CD4-positive, alpha-beta T cell treated with Interleukin-12 subunit alpha and Interleukin-12 subunit beta, for 1 hour (primary cell): ENCODE data around the gene ABI1.
A peak's percentile ranks its signal among the peaks of the same experiment; 100 is the strongest.

Experiments
- DNase-seq: peaks from one replicate; pipeline ENCODE4 v3.0.0-alpha.2; 2020

The ABI1 gene

DNA sequence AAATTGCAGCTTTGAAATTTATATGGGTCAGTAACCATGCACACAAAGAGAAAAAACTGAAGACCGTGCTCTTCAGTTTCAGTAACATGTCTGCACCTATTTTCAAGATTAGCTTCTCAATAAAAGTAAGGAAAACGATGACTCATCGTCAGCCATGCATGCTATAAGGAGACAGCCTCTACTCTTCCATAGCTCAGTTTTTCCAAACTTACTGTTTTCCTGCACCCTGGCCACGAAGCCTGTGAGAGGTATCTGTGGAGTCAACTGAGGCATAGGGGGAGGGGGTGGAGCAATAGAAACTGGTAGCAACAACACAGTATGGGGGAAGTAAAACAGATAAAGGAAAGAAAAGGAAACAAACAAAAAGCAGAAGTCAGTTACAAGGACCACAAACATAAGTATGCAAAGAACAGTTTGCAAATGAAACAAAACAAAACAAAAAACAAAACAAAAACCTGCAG lies 105.3 kb downstream of the ABI1 start:
- no peak for DNase-seq

DNA sequence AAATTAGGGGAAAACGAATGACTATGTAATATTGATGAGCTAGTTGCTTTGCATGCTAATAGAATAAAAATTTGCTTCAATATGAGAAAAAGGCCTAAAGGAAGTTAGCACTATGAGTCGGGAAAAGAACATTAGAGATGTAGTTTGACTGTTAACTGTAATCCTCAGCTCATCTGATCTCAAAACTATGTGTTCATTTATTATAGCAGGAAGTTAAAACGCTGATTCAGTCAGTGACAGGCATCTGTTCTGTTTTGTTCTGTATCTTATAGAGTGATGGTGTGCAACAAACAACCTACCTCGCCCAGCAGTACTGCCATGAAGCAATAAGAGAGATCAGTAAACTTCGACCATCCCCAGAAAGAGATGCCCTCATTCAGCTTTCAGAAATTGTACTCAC lies 114.7 kb downstream of the ABI1 start:
- DNase-seq: no peak

DNA sequence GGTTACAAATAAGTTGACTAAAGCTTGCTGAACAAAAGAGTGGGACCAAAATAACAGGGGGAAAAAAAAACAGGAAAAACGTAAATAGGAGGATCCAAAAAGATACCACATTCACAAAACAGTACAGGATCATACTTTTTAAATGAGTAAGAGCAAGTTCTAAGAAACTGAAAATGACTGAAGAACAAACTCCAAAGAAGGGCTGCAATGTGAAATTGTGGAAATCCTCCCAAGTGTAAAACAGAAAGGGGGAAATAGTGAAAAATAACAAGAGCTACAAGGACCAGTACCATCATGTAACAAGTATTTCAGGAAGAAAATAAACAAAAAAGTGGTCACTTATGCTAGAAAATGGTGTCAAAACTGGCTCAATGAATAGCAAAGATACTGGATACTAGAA lies 116.9 kb downstream of the ABI1 start:
- DNase-seq: no peak

DNA sequence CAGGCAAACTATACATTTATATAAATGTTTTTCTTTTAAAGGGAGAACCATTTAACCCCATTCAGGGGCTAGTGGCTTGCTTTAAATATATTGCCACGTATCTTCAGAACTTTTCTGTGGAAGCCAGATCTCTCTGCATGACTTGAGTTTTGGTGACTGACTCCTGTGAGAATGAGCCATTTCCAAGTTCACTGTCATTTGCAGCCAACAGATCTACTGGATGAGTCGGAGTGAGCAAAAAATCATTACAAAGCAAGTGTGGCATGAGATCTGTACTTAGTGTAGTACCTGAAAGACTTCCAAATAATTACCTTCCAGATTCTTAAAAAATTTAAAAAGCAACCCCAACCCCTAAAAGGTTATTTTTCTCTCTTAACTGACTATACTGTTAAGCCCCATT lies 117.7 kb downstream of the ABI1 start:
- no peak for DNase-seq

DNA sequence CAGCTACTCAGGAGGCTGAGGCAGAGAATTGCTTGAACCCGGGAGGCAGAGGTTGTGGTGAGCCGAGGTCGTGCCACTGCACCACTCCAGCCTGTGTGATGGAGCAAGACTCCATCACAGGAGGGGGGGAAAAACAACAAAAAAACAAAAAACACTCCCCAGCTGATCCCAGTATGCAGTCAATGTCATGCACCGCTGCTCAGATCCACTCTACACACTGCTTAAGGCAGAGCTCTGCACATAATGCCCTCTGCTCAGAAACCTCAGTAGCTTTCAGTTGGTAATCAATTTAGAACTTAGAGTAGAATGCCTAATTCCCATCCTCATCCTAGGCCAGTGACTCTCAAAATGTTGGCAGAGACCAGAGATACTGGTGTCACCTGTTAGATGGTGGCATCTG lies 119.4 kb downstream of the ABI1 start:
- no peak for DNase-seq

DNA sequence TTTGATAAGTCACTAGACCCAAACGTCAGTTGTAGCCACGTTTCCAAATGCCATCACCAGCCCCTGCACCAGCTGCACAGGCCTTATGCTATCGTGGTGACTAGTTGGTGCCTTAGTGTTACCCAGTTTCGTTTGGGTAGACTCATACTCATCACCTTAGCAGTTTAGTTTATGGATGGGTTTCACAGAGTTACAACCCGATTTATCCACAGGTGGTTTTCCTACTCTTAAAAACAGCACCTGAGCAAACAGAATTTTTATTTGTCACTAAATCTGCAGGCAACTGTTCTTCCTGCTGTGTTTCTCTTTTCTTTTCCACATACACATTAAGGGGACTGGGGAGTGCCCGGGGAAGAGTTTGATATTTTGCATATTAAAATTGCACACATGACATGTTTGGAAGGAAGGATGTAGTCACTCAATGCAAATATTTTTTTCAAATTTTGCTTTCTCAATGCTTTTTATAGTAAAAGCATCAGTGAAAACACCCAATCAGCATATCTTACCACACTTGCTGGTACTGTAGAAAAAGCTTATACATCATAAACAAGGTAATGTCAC lies 121.6 kb downstream of the ABI1 start:
- DNase-seq: peak; percentile 3

DNA sequence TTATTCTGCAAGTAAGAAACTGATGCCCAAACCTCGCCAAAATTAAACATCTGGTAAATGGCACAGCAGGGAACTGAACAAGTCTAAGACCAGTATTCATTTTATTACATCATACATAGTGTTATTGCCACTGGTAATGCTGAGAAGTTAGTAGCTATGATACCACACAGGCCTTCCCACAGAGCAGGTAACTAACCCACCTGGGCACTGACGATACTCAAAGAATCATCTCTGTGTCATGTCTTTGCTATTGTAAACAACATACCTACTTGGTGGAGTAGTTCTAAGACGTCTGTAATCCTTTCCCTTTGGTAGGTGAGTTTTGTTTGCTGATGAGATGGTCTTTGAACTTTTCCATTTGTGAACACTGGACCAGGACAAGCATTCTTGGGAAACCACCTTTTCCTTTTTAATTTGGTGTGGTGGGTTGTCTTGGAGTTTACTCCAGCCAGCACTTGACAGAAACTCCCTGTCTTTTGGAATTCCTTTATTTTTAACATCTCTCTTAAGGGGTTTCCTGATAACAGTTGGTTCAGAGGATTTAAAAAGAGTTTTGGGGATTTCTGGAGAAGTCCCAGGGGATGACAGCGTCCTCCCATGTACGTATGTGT lies 122.4 kb downstream of the ABI1 start:
- no peak for DNase-seq

DNA sequence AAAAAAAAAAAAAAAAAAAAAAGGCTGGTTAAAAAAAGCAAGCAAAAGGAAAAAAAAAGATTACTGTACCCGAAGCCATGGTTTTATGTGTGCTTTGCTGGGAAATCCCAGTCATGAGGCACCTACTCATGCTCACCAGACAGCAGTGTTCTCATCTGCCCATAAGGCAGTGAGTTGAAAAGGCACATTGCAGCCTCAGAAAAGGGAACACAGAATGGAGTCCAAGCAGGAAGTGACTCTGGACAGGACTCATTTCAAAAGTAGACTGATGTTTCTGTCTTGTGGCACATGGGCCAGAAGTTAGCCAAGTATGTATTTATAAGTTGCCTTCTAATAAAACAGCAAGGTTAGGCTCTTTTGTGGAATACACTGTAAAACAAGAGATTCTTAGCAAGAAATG lies 123.0 kb downstream of the ABI1 start:
- peak; percentile 23 for DNase-seq

DNA sequence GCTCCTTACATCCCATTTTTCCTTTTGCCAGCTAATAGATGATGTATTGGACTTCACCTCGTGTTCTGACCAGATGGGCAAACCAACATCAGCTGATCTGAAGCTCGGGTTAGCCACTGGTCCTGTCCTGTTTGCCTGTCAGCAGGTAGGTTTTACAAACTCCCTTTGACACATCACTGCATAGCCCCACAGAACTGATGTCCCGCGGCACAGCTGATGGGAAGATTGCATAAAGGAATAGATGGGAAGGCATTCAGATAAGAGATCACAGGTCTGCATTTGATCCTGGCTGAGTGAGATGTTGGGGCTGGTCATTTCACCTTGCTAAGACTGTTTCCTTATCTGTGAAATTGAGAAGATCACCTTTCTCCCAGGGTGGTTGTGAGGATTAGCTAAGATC lies 125.3 kb downstream of the ABI1 start:
- no peak for DNase-seq

DNA sequence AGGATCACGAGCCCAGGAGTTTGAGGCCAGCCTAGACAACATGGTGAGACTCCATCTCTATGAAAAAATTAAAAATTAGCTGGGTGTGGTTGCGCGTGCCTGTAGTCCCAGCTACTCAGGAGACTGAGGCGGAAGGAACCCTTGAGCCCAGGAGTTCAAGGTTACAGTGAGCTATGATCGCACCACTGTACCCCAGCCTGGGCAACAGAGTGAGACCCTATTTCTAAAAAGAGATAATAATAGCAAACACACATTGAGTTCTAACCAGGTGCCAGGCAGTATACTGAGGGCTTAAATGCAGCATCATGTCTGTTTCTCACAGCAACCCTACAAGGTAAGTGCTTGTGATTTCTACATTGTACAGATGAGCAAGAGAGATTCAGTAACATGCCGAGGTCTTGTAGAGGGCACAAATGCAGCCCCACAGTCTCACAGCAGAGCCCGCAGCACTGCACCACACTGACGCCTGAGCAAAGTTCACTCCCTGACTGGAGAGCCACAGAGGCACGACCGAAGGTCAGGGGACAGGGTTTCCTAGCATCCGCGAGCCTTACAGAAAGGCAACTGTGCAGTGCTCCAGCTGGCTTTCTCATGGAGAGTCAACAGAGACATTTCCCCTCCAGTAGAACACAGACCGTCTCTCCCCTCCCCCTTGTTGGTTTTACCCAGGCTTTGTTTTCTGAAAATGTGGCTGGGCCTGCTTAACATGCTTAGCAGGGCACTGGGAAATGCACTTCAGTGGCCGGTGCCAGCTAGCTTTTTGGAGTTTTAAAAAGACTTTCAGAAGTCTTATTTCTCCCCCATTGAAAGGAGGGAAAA lies 126.8 kb downstream of the ABI1 start:
- no peak for DNase-seq

DNA sequence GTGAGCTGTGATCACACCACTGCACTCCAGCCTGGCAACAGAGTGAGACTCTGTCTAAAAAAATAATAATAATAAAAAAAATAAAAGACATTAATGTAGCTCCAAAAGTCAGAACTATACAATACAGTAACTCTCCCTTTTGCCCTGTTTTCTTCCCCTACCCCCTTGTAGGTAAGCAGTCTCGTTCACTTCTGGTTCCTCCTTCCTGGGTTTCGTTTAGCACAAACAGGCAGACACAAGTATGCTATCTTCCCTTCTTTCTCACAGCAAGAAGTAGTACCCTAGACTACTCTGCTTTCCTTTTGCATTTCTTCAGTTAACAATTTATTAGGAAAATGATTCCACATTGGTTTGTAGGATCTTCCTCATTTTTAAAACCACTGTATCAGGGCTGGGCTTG lies 130.2 kb downstream of the ABI1 start:
- no peak for DNase-seq

DNA sequence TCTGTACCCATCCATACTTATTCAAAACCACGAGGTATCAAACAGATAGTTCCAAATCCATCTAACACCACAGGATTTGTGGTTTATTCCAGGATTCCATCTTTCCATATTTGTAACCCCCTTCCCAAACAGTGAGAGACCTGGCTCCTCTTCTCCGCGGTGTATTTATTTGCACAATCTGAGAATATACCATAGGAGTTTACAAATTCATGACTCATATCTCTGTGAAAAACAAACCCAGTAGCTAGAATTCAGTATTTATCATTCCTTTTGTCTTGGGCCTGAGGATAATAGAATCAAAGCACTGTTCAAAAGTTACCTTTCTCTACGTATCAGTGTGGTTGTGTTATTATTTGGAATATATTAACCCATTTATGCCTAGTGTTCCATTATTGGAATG lies 131.4 kb downstream of the ABI1 start:
- DNase-seq: no peak

DNA sequence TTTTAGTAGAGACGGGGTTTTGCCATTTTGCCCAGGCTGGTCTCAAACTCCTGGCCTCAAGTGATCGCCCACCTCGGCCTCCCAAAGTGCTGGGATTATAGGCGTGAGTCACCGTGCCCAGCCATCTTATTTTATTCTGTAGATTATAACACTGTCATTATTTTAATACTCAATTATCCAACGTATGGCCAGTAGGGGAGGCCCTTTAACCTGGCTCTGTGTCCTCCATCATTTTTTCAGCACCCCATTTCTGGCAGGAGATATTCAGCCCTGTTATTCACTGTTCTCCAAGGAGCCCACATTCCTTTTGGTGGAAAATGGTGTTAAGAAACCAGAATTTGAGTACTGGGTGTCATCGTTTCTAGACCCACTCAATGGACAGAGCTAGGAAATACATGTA lies 131.8 kb downstream of the ABI1 start:
- no peak for DNase-seq

DNA sequence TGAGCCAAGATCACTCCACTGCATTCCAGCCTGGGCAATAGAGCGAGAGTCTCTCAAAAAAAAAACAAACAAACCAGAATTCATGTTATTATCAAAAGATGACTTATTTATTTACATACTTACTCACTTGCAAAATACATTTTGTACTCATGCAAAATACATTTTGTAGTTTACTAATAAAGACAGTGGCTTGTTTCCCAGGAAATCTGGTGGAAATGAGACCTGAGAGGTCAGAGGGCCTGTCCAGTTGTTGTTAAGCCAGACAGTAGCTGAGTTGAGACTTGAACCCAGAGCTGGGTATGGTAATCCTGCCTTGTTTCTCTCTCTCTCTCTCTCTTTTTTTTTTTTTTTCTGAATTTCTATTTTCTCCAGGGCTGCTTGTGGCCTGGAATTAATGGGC lies 133.8 kb downstream of the ABI1 start:
- DNase-seq: no peak

DNA sequence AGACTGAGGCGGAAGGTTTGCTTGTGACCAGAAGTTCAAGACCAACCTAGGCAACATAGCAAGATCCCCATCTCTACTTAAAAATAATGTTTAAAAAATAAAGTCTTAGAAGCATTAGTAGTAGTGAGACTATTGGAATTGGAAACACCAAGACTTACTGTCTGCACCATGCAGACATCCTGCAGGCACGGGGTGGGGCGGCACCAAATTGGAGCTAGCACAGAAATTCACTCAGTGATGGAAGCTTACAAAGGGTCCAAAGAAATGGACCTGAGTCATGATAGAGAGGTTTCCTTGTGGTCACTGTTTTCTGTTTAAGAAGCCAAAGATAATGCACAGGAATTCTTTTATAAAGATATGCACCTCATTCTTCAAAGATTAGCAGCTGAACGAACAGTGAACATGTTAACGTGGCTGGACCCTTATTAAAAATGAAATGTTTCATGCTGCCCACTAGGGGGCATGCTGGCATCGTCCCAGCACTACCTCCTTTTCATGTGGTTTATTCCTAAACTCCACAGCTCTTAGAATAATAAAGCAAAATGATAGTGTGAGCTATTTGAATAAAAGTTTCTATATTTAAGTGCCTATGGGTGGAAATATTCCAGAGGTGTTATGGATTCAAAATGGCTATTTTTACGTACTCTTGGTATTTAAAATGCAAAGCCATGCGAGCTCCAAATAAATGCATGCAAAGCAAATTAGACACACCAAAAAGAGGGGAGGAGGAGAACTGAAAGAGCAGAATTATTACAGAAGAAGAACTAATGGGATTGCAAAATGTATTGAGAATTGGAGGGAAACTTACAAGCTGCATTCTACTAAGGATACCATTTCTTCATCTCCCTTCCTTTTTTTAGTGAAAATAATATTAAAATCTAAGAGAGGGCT lies 134.7 kb downstream of the ABI1 start:
- DNase-seq: peak; percentile 61

DNA sequence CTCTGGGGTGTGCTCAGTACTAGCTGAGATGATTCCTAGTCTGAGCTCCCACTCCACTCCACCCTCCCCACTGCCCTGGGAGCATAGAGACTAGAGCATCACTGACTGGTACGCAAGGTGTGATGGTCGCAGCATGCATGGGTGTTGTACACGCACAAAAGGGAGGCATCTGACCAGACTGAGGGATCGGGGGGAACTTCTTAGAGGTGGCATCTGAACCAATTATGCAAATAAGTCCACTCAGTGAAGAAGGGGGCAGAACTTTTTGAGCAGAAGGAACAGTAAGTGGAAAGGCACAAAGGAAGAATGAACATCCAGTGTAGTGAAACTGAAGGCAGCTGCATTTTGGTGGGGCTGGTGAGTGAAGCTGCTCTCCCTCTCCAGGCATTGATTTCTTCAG lies 137.7 kb downstream of the ABI1 start:
- DNase-seq: no peak

DNA sequence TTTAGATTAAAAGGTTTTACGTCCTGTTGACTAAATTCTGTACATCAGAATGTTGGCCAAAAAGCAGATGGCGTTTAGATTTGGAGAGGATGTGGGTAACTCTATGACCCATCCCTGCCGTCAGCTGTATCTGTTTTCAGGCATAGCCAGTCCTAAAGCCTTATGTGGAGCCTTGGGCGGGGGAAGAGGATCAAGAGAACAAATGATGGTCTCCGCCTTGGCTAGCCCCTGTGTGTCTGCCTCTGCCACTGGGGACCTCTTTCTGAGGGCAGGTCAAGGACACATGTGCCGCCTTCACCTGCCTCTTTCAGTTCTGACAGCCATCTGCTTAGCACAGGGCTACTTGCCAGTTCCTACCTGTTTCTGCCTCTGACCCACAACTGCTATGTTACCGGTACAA lies 139.2 kb downstream of the ABI1 start:
- DNase-seq: peak; percentile 58

DNA sequence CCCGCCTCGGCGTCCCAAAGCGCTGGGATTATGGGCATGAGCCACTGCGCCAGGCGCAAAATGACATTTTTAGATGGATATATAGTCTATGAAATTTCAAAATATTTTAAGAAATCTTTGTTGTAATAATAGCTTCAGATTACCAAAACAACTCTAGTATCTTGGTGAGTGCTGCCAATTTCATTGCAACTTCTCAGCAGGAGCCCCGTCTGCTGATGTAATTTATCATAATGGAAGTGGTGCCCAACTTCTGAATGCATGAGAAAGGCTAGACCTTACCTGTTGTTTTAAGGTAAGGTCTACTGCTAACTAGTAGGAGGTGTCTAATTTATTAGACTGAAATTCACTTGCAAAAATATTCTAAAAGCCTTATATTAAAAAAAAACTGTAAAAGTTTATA lies 143.3 kb downstream of the ABI1 start:
- DNase-seq: no peak

DNA sequence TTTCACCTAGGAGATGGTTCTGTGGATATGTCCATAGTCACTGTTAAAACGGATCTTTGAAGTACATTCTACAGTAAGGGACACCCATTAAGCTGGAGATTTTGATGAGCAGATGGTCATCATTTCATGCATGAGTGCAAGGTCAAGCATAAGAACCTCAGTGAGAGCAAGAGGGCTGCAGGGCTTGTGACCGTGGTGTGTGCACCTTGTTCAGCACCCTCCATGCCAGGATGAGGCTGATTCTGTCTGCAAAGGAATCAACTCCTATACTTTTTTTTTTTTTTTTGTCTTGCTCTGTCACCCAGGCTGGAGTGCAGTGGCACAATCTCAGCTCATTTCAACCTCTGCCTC lies 145.6 kb downstream of the ABI1 start:
- no peak for DNase-seq

DNA sequence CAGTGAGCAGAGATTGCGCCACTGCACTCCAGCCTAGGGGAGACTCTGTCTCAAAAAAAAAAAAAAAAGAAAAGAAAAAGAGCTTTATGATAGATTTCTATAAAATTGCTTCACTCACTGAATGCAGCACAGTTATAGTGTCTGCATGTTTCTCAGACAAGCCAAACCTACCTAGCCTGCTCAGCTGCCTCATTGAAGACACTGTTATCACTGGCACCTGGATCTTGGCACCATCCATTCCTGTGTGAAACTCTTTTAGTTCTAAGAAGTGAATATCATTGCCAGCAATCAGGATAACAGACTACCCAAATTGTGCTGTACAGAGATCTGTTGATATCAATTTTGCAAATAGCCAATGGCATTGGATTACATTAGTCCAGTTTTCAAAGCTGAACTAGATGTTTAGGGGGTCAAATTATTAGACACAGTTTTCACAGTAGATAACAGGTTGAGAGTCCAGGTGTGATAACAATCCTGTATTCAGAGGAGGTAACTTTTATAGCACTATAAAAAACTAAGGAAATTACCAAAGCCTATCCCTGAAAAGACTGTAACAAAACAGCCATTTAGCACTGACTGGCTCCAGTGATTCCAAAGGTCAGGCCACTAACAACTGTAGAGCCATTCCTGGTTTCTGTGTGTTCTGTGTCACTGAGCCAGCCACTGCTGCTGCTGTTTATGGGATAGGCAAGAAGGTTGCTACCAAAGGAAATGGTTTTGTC lies 146.2 kb downstream of the ABI1 start:
- no peak for DNase-seq

DNA sequence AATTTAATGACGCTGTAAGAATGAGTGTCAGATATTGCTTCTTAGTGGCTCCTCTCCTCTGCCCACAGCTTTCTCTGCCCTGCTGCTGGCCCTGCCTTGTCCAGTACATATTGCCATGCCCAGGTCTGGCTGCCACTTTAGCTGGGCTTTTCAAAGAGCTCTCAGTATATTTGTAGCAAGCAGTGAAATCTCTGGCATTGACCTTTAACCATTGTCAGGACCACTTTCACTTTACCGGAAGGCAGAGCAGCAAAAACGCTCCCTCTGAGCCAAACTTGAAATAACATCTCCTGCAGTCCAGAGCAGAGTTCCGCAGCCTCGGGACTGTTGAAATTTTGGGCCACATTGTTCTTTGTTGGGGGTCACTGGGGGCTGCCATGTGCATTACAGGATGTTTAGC lies 149.4 kb downstream of the ABI1 start:
- no peak for DNase-seq

DNA sequence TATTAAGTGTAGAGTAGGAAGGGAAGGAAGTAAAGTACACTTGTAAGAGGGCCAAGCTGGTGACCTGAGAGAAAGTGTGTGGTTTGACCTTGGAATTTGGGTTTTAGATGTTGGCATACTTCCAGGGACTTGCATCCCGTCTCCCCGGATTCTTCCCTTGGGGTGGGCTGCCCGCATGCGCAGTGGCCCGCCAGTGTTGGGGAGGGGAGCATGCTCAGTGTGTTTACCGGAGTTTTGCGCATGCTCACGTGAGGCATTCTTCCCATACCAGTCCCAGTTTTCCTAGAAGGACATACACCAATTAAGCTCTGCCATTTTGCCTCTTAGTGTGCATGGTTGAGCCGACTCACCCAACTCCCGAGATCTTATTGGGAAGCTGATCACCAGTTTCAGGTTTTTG lies 153.8 kb downstream of the ABI1 start:
- DNase-seq: no peak

DNA sequence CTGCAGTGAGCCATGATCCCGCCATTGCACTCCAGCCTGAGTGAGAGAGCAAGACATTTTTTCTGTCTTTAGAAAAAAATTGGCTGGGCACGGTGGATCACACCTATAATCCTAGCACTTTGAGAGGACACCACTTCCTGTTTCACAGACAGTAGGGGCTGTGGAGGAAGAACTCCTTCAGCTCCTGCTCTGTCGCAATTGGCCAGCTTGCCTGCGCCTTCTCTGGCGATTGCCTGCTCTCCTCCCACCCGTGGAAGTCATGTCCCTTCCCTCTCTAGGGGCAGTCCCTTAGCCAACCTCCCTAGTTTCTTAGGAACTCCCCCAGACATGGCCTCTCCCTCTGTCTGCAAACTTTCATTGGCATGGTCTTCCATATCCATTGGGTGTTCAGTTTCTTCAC lies 154.6 kb downstream of the ABI1 start:
- no peak for DNase-seq
